SK-N-SH treated with all-trans-retinoic acid at 6 μM for 48 hours (cell line): ENCODE results near the gene KCNQ5.

ENCODE experiments used
- ATAC-seq: fragments of 200-7000 bp; cut with Tn5 transposase; 3 replicates; pipeline ENCODE4 v1.9.1; 2020; ENCODE audit warnings: mild to moderate bottlenecking, moderate library complexity
- ARNTL ChIP-seq: fragments of 450-650 bp; formaldehyde crosslinking; IDR thresholded peaks from 2 replicates; pipeline ENCODE4 v1.5.0; 2020; ENCODE audit warnings: low read depth, mild to moderate bottlenecking, moderate library complexity, borderline replicate concordance
- BACH2 ChIP-seq: fragments of 250-450 bp; sonication (Bioruptor Pico); IDR thresholded peaks from 2 replicates; pipeline ENCODE4 v1.9.0; 2021; ENCODE audit warnings: mild to moderate bottlenecking, borderline replicate concordance
- CSDC2 ChIP-seq: fragments of 250-450 bp; sonication (Bioruptor Pico); IDR thresholded peaks from 2 replicates; pipeline ENCODE4 v1.5.0; 2020; ENCODE audit warnings: mild to moderate bottlenecking, moderate library complexity
- ESRRG ChIP-seq: fragments of 250-450 bp; sonication (Bioruptor Pico); IDR thresholded peaks from 2 replicates; pipeline ENCODE4 v1.6.1; 2021; ENCODE audit warnings: mild to moderate bottlenecking
- ISL1 ChIP-seq: fragments of 250-450 bp; sonication (Bioruptor Pico); IDR thresholded peaks from 2 replicates; pipeline ENCODE4 v2.1.2; 2022; ENCODE audit warnings: mild to moderate bottlenecking, moderate library complexity
- OSR1 ChIP-seq: fragments of 250-450 bp; sonication (Bioruptor Pico); IDR thresholded peaks from 2 replicates; pipeline ENCODE4 v1.8.0; 2022; ENCODE audit warnings: moderate library complexity, mild to moderate bottlenecking, inconsistent platforms
- PATZ1 ChIP-seq: fragments of 250-450 bp; sonication (Bioruptor Pico); IDR thresholded peaks from 2 replicates; pipeline ENCODE4 v1.8.0; 2020; ENCODE audit warnings: mild to moderate bottlenecking, moderate library complexity, borderline replicate concordance
- PPARA ChIP-seq: fragments of 250-450 bp; sonication (Bioruptor Pico); IDR thresholded peaks from 2 replicates; pipeline ENCODE4 v1.5.0; 2020; ENCODE audit warnings: mild to moderate bottlenecking, borderline replicate concordance
- RARB ChIP-seq: fragments of 250-450 bp; sonication (Bioruptor Pico); IDR thresholded peaks from 2 replicates; pipeline ENCODE4 v1.8.0; 2021; ENCODE audit warnings: mild to moderate bottlenecking, moderate library complexity
- SNAI2 ChIP-seq: fragments of 250-450 bp; sonication (Bioruptor Pico); IDR thresholded peaks from 2 replicates; pipeline ENCODE4 v1.5.0; 2020; ENCODE audit warnings: mild to moderate bottlenecking, moderate library complexity
- TCF4 ChIP-seq: fragments of 250-450 bp; sonication (Bioruptor Pico); IDR thresholded peaks from 2 replicates; pipeline ENCODE4 v1.8.0; 2021; ENCODE audit warnings: mild to moderate bottlenecking, moderate library complexity, borderline replicate concordance
- TOX ChIP-seq: fragments of 250-450 bp; sonication (Bioruptor Pico); IDR thresholded peaks from 2 replicates; pipeline ENCODE4 v1.8.0; 2021; ENCODE audit warnings: mild to moderate bottlenecking, moderate library complexity, borderline replicate concordance
- TSHZ2 ChIP-seq: fragments of 250-450 bp; sonication (Bioruptor Pico); IDR thresholded peaks from 2 replicates; pipeline ENCODE4 v1.5.0; 2020; ENCODE audit warnings: mild to moderate bottlenecking, moderate library complexity
- ZC3H10 ChIP-seq: fragments of 250-450 bp; sonication (Bioruptor Pico); IDR thresholded peaks from 2 replicates; pipeline ENCODE4 v1.5.1; 2021; ENCODE audit warnings: mild to moderate bottlenecking, moderate library complexity
- ZFP3 ChIP-seq: fragments of 250-450 bp; sonication (Bioruptor Pico); IDR thresholded peaks from 2 replicates; pipeline ENCODE4 v1.5.0; 2020; ENCODE audit warnings: mild to moderate bottlenecking, moderate library complexity
- ZFP30 ChIP-seq: fragments of 450-650 bp; formaldehyde crosslinking; IDR thresholded peaks from 2 replicates; pipeline ENCODE4 v1.5.0; 2022; ENCODE audit warnings: mild to moderate bottlenecking, moderate library complexity
- ZNF565 ChIP-seq: fragments of 450-650 bp; formaldehyde crosslinking; conservative IDR thresholded peaks from 2 replicates; pipeline ENCODE4 v1.5.0; 2020; ENCODE audit warnings: low read depth, mild to moderate bottlenecking, moderate library complexity
- ZNF70 ChIP-seq: fragments of 450-650 bp; formaldehyde crosslinking; IDR thresholded peaks from 2 replicates; pipeline ENCODE4 v1.5.0; 2020; ENCODE audit warnings: mild to moderate bottlenecking, moderate library complexity
- ZNF8 ChIP-seq: fragments of 450-650 bp; formaldehyde crosslinking; IDR thresholded peaks from 2 replicates; pipeline ENCODE4 v1.5.0; 2020; ENCODE audit warnings: mild to moderate bottlenecking, moderate library complexity
- TF ChIP-seq, protein P1 (sequence below): fragments of 250-450 bp; sonication (Bioruptor Pico); IDR thresholded peaks from 2 replicates; pipeline ENCODE4 v1.8.0; 2021; ENCODE audit warnings: low read depth, mild to moderate bottlenecking, moderate library complexity, borderline replicate concordance
- TF ChIP-seq, protein P2 (sequence below): fragments of 250-450 bp; sonication (Bioruptor Pico); IDR thresholded peaks from 2 replicates; pipeline ENCODE4 v1.5.1; 2021; ENCODE audit warnings: mild to moderate bottlenecking, moderate library complexity

The KCNQ5 gene

GRCh38 chr6:73227606-73228255 is 605.9 kb downstream of the KCNQ5 start:
- ATAC-seq: no peak
- TF ChIP-seq ISL1 (CRISPR knock-in tag) (no peak), ZNF565 (CRISPR knock-in tag) (no peak), CSDC2 (CRISPR knock-in tag) (no peak), PPARA (no peak), SNAI2 (CRISPR knock-in tag) (no peak), ZC3H10 (no peak), ESRRG (no peak), TOX (no peak), TCF4 (no peak), ZFP3 (no peak), ARNTL (CRISPR knock-in tag) (no peak), RARB (CRISPR knock-in tag) (no peak)
- TF ChIP-seq, protein P1, sequence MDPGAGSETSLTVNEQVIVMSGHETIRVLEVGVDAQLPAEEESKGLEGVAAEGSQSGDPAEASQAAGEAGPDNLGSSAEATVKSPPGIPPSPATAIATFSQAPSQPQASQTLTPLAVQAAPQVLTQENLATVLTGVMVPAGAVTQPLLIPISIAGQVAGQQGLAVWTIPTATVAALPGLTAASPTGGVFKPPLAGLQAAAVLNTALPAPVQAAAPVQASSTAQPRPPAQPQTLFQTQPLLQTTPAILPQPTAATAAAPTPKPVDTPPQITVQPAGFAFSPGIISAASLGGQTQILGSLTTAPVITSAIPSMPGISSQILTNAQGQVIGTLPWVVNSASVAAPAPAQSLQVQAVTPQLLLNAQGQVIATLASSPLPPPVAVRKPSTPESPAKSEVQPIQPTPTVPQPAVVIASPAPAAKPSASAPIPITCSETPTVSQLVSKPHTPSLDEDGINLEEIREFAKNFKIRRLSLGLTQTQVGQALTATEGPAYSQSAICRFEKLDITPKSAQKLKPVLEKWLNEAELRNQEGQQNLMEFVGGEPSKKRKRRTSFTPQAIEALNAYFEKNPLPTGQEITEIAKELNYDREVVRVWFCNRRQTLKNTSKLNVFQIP (CRISPR knock-in tag): no peak
- TF ChIP-seq, protein P2, sequence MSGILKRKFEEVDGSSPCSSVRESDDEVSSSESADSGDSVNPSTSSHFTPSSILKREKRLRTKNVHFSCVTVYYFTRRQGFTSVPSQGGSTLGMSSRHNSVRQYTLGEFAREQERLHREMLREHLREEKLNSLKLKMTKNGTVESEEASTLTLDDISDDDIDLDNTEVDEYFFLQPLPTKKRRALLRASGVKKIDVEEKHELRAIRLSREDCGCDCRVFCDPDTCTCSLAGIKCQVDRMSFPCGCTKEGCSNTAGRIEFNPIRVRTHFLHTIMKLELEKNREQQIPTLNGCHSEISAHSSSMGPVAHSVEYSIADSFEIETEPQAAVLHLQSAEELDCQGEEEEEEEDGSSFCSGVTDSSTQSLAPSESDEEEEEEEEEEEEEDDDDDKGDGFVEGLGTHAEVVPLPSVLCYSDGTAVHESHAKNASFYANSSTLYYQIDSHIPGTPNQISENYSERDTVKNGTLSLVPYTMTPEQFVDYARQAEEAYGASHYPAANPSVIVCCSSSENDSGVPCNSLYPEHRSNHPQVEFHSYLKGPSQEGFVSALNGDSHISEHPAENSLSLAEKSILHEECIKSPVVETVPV (CRISPR knock-in tag): no peak
- TF ChIP-seq, all 23 proteins: peak for 0

- ATAC-seq: no peak
- TF ChIP-seq ZFP30 (CRISPR knock-in tag): no peak
- no peak for TF ChIP-seq ZNF565 (CRISPR knock-in tag)
- TF ChIP-seq, protein P1 (CRISPR knock-in tag): no peak
- TF ChIP-seq BACH2: no peak
- TF ChIP-seq SNAI2 (CRISPR knock-in tag): no peak
- no peak for TF ChIP-seq PPARA
- TF ChIP-seq OSR1 (CRISPR knock-in tag): no peak
- no peak for TF ChIP-seq RARB (CRISPR knock-in tag)
- TF ChIP-seq CSDC2 (CRISPR knock-in tag): no peak
- no peak for TF ChIP-seq ZNF8 (CRISPR knock-in tag)
These were observed 610.1 kb downstream of the KCNQ5 start for GRCh38 chr6:73231986-73232391.

- TF ChIP-seq PATZ1 (CRISPR knock-in tag) (no peak), SNAI2 (CRISPR knock-in tag) (no peak), ZFP3 (no peak), ZC3H10 (no peak), TOX (no peak), RARB (CRISPR knock-in tag) (no peak), ZNF8 (CRISPR knock-in tag) (no peak), TCF4 (no peak), ZNF70 (CRISPR knock-in tag) (no peak), ARNTL (CRISPR knock-in tag) (no peak), BACH2 (no peak), PPARA (no peak), ZNF565 (CRISPR knock-in tag) (no peak), TSHZ2 (CRISPR knock-in tag) (no peak), ZFP30 (CRISPR knock-in tag) (no peak), ESRRG (no peak)
- TF ChIP-seq, protein P1 (CRISPR knock-in tag): no peak
- TF ChIP-seq, protein P2 (CRISPR knock-in tag): no peak
- TF ChIP-seq, all 23 proteins: peak for 0
- no peak for ATAC-seq
These were observed 611.2 kb downstream of the KCNQ5 start for GRCh38 chr6:73233048-73233447.

- ATAC-seq: peak; percentile 80
These were observed 612.1 kb downstream of the KCNQ5 start for GRCh38 chr6:73233971-73234370.
